Spinal cord (tissue), 10 donors: ENCODE data around the gene PHLDB1. TPM values are rescaled to one million over a fixed set of nuclear protein-coding genes. Genes with fewer than 3 reads are reported as not detected.
"Not testable (repeated sequence)": the region's sequence is repeated elsewhere in the genome, so short reads cannot be mapped to it uniquely, and the experiment has no call there.

ENCODE experiments used
- DNase-seq, 6 donors: peaks; one replicate each; pipeline versions ENCODE4 v3.0.0 to v3.0.0-alpha.2; 2013 to 2015; ENCODE audit warnings: low spot score in 6 of 6, low read depth in 4 of 6
- H3K27ac ChIP-seq: one replicate; pipeline ENCODE4 v1.5.1; 2013; ENCODE audit warnings: low read depth, low read length, control low read depth
- H3K27me3 ChIP-seq: one replicate; pipeline ENCODE4 v1.6.1; 2013; ENCODE audit warnings: low read length; ENCODE audit not compliant: control insufficient read depth, insufficient read depth
- H3K36me3 ChIP-seq: one replicate; pipeline ENCODE4 v1.6.1; 2013; ENCODE audit warnings: low read length; ENCODE audit not compliant: control insufficient read depth, insufficient read depth
- H3K4me1 ChIP-seq: one replicate; pipeline ENCODE4 v1.6.1; 2013; ENCODE audit warnings: low read length; ENCODE audit not compliant: control insufficient read depth, insufficient read depth
- H3K4me3 ChIP-seq: one replicate; pipeline ENCODE4 v1.5.1; 2013; ENCODE audit warnings: low read depth, low read length, control low read depth
- H3K9me3 ChIP-seq: one replicate; pipeline ENCODE4 v1.6.1; 2013; ENCODE audit warnings: low read length; ENCODE audit not compliant: control insufficient read depth, insufficient read depth
- WGBS: methylation state at CpG from one replicate; pipeline ENCODE4 v1.1.5; 2013; ENCODE audit warnings: missing lambda C conversion rate; ENCODE audit not compliant: insufficient coverage; 5-methylcytosine and 5-hydroxymethylcytosine counted together
- polyA plus RNA-seq, 2 donors: library from polyadenylated mRNA; unstranded; fragments of 120-200 nt; gene quantifications; one replicate each; pipeline ENCODE4 v1.2.1, GENCODE V29; 2013; ENCODE audit not compliant: insufficient read length in 2 of 2
- total RNA-seq, 2 donors: library from RNA; depleted of rRNA in 1 of 2; stranded (reverse); fragments of 120-200 nt in 1 of 2; fragments of >200 nt in 1 of 2; gene quantifications; one replicate each; pipeline versions ENCODE4 v1.2.3 to v1.2.4, GENCODE V29; 2013 to 2014
- donor health status: healthy.

Gene PHLDB1
- total and polyA plus RNA-seq, 4 donors = 61.3 to 205 (median 115) TPM

DNA sequence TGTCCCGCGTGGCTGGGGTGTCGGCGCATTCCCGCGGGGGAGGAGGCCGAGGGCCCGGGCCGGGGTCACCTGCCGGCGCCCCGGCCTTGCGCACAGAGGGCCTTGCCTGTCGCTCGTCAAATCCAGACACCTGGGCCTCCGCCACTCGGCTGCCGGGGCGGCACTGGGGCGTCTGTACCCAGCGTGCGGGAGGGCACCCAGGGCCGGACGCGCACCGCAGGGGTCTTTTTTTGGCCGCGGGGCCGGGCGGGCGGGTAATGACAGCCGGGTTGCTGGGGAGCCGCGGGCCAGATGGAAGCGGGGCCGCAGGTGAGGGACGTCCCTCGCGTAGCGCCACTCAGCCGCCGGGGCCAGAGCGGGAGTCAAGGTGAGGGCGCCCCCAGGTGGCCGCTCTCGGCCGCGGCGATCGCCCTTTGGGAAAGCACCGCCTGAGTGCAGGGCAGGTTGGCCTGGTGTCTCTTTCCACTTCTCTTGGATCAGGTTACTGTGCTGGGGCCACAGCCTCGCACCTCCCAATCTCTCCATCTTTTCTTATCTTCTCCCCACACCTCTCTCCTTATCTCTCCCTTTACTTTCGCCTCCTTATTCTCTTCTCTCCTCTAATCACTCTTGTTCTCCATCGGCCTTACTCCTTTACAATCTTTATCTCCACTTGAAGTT lies 3.5 kb downstream of the PHLDB1 start:
- 11% methylated on average over 52 of the region's 54 CpGs for WGBS

DNA sequence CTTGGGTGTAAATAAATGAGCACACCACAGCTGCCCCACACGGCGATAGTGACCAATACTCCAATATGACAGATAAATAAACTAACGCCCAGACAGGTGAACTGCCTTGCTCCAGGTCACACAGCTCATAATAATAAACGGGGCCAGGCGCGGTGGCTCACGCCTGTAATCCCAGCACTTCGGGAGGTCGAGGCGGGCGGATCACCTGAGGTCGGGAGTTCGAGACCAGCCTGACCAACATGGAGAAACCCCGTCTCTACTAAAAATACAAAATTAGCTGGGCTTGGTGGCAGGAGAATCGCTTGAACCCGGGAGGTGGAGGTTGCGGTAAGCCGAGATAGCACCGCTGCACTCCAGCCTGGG lies 4.0 kb downstream of the PHLDB1 start:
- peak overlapping the region; percentile 29 for H3K4me3 ChIP-seq
- peaks cover 30% of the 10 kb centered on the region for H3K36me3 ChIP-seq
- peak overlapping the region; percentile 57 for H3K27ac ChIP-seq
- WGBS = 73% methylated on average over 3 of the region's 19 CpGs
- H3K4me1 ChIP-seq = peaks cover 79% of the 10 kb centered on the region
- not testable (repeated sequence) for DNase-seq, H3K9me3 ChIP-seq
- H3K27me3 ChIP-seq = peaks cover 11% of the 10 kb centered on the region

More for the DNA sequence above, 3.5 kb downstream of the PHLDB1 start:
- Histone ChIP-seq H3K4me3 (peak overlapping the region; percentile 83), H3K36me3 (peaks cover 26% of the 10 kb centered on the region), H3K4me1 (peaks cover 79% of the 10 kb centered on the region), H3K27me3 (peaks cover 11% of the 10 kb centered on the region), H3K27ac (peak overlapping the region; percentile 57), H3K9me3 (no peaks in the 10 kb centered on the region)
- DNase-seq = peak in 2 of 6 donors; percentile 61 to 74

- Histone ChIP-seq H3K36me3 (peaks cover 33% of the 10 kb centered on the region), H3K27me3 (peaks cover 11% of the 10 kb centered on the region), H3K4me3 (no peak overlapping the region), H3K4me1 (peaks cover 79% of the 10 kb centered on the region), H3K27ac (peak overlapping the region; percentile 71), H3K9me3 (no peaks in the 10 kb centered on the region)
- DNase-seq = peak in 2 of 6 donors; percentile 22 to 47
- WGBS = 55% methylated on average over 2 of the region's 7 CpGs
Observed at GRCh38 chr11:118612378-118612777, 5.0 kb downstream of the PHLDB1 start.

DNA sequence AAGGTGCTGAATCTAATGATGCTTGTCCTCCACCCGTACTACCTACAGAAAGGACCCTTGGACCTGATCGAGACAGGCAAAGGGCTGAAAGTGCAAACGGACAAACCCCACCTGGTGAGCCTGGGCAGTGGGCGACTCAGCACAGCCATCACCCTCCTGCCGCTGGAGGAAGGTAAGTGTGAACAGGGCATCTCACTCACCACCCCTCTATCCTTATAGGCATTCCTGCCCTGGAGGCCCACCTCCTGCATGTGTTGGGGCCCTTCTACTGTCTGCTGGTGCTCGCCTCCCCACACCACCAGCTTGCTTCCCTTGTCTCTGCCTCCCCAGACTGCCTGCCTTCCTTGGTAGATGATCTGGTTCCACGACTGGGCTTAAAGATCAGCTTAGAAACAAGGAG lies 7.1 kb downstream of the PHLDB1 start:
- DNase-seq = no peak
- H3K27me3 ChIP-seq = peaks cover 11% of the 10 kb centered on the region
- no peaks in the 10 kb centered on the region for H3K9me3 ChIP-seq
- no peak overlapping the region for H3K4me3 ChIP-seq
- WGBS = 92% methylated on average over 2 of the region's 7 CpGs
- peaks cover 27% of the 10 kb centered on the region for H3K36me3 ChIP-seq
- peaks cover 80% of the 10 kb centered on the region for H3K4me1 ChIP-seq
- H3K27ac ChIP-seq = no peak overlapping the region

GRCh38 chr11:118615282-118615975 lies 8.0 kb downstream of the PHLDB1 start:
- WGBS = 44% methylated on average over 4 of the region's 6 CpGs

DNA sequence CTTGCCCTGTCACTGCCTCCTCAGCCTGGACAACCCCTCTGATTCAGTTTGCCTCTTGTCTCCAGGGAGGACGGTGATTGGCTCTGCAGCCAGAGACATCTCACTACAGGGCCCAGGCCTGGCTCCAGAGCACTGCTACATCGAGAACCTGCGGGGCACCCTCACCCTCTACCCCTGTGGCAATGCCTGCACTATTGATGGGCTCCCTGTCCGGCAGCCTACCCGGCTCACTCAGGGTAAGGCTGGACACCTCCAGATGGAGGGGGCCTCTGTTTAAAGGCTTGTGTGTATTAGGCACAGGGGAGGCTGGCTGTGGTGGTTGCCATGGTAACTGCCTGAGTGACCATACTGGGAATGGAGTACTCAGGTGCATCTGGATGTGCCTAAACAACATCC lies 8.6 kb downstream of the PHLDB1 start:
- Histone ChIP-seq H3K4me3 (no peak overlapping the region), H3K4me1 (peaks cover 83% of the 10 kb centered on the region), H3K9me3 (no peaks in the 10 kb centered on the region), H3K27ac (peak overlapping the region; percentile 20), H3K36me3 (peaks cover 33% of the 10 kb centered on the region), H3K27me3 (peaks cover 9% of the 10 kb centered on the region)
- 92% methylated on average over 3 of the region's 5 CpGs for WGBS
- peak in 1 of 6 donors; percentile 39 for DNase-seq

More at GRCh38 chr11:118615282-118615975, 8.0 kb downstream of the PHLDB1 start:
- Histone ChIP-seq H3K4me1 (peaks cover 82% of the 10 kb centered on the region), H3K9me3 (no peaks in the 10 kb centered on the region), H3K27ac (peak overlapping the region; percentile 20), H3K4me3 (no peak overlapping the region), H3K27me3 (peaks cover 11% of the 10 kb centered on the region), H3K36me3 (peaks cover 30% of the 10 kb centered on the region)
- peak in 2 of 6 donors; percentile 21 to 44 for DNase-seq

- 9% methylated on average over 6 of the region's 11 CpGs for WGBS
- peak in 4 of 6 donors; percentile 72 to 95 (median 86) for DNase-seq
- peaks cover 86% of the 10 kb centered on the region for H3K4me1 ChIP-seq
- H3K27ac ChIP-seq = peak overlapping the region; percentile 92
- peaks cover 38% of the 10 kb centered on the region for H3K36me3 ChIP-seq
- peak overlapping the region; percentile 1 for H3K4me3 ChIP-seq
- H3K9me3 ChIP-seq = no peaks in the 10 kb centered on the region
- H3K27me3 ChIP-seq = no peaks in the 10 kb centered on the region
Observed at GRCh38 chr11:118618115-118618990, 10.9 kb downstream of the PHLDB1 start.

- no peaks in the 10 kb centered on the region for H3K9me3 ChIP-seq
- H3K4me1 ChIP-seq = peaks cover 85% of the 10 kb centered on the region
- H3K27ac ChIP-seq = peak overlapping the region; percentile 92
- H3K27me3 ChIP-seq = no peaks in the 10 kb centered on the region
- DNase-seq = peak in 1 of 6 donors; percentile 66
- peaks cover 38% of the 10 kb centered on the region for H3K36me3 ChIP-seq
- H3K4me3 ChIP-seq = no peak overlapping the region
- WGBS = 40% methylated on average over 1 of the region's 4 CpGs
Observed at GRCh38 chr11:118618991-118619375, 11.6 kb downstream of the PHLDB1 start.

- WGBS = 30% methylated on average over 4 of the region's 6 CpGs
- Histone ChIP-seq H3K27ac (peak overlapping the region; percentile 92), H3K9me3 (no peaks in the 10 kb centered on the region), H3K27me3 (no peaks in the 10 kb centered on the region), H3K4me1 (peaks cover 78% of the 10 kb centered on the region), H3K36me3 (peaks cover 34% of the 10 kb centered on the region), H3K4me3 (no peak overlapping the region)
- DNase-seq = peak in 1 of 6 donors; percentile 71
Observed at GRCh38 chr11:118619444-118620197, 12.2 kb downstream of the PHLDB1 start.
